ENCODE data around the gene RPRD1A.

The RPRD1A gene

GRCh38 chr18:35964319-35964718 lies 103.0 kb downstream of the RPRD1A start:
- DNase-seq: no peak

- no peak for DNase-seq
Measured at GRCh38 chr18:35962320-35962719, 105.0 kb downstream of the RPRD1A start.

- DNase-seq: no peak
Measured at GRCh38 chr18:35956226-35956625, 111.1 kb downstream of the RPRD1A start.

GRCh38 chr18:35953688-35954087 lies 113.7 kb downstream of the RPRD1A start:
- DNase-seq: no peak

- no peak for DNase-seq
Measured at GRCh38 chr18:35950628-35950982, 116.8 kb downstream of the RPRD1A start.

GRCh38 chr18:35949903-35950627 lies 117.3 kb downstream of the RPRD1A start:
- peak; percentile 44 for DNase-seq

- DNase-seq: no peak
Measured at GRCh38 chr18:35949090-35949489, 118.3 kb downstream of the RPRD1A start.

GRCh38 chr18:35948080-35948479 lies 119.3 kb downstream of the RPRD1A start:
- DNase-seq: no peak

- DNase-seq: no peak
Measured at GRCh38 chr18:35942661-35943060, 124.7 kb downstream of the RPRD1A start.

- no peak for DNase-seq
Measured at GRCh38 chr18:35942133-35942532, 125.2 kb downstream of the RPRD1A start.

GRCh38 chr18:35941299-35941698 lies 126.1 kb downstream of the RPRD1A start:
- no peak for DNase-seq

Data from activated T-cell treated with anti-CD3 and anti-CD28 coated beads for 4 hours (primary cell).